ENCODE data around the gene ARSI.

- TF ChIP-seq EZH2 (IDR thresholded peaks at IDR 0.05; ENCODE audit: low read length, missing control alignments) (no peak), CTCF (conservative IDR thresholded peaks at IDR 0.05 in 1 of 2, IDR thresholded peaks at IDR 0.05 in 1 of 2; ENCODE audit: low read depth in 1 of 2, low read length in 2 of 2) (no peak)
Measured at GRCh38 chr5:150341989-150342388, 39.3 kb upstream of the ARSI start.
